Fibroblast of villous mesenchyme (primary cell): ENCODE measurements around the gene GABPB2. TPM values are rescaled to one million over a fixed set of nuclear protein-coding genes. Genes with fewer than 3 reads are reported as not detected.
"Not testable (repeated sequence)": the region's sequence is repeated elsewhere in the genome, so short reads cannot be mapped to it uniquely, and the experiment has no call there.

Source experiments
- DNase-seq: peaks from one replicate; pipeline ENCODE4 v3.0.0-alpha.2; 2010; ENCODE audit warnings: low read depth
- H3K4me3 ChIP-seq: 2 replicates; pipeline ENCODE4 v1.5.1; 2011; ENCODE audit warnings: low read depth, mild to moderate bottlenecking, low read length
- total RNA-seq: library from RNA; depleted of rRNA; stranded (reverse); fragments of >200 nt; gene quantifications from 2 replicates; pipeline ENCODE4 v1.2.3, GENCODE V29; 2012
- TF ChIP-seq, protein P1 (sequence below): IDR thresholded peaks from 2 replicates; pipeline ENCODE4 v1.5.1; 2012; ENCODE audit warnings: low read depth, mild to moderate bottlenecking, low read length; ENCODE audit not compliant: insufficient read depth

The GABPB2 gene
- total RNA-seq, 1 donor = 9.5 TPM

- no peak overlapping the region for H3K4me3 ChIP-seq
- TF ChIP-seq, protein P1, sequence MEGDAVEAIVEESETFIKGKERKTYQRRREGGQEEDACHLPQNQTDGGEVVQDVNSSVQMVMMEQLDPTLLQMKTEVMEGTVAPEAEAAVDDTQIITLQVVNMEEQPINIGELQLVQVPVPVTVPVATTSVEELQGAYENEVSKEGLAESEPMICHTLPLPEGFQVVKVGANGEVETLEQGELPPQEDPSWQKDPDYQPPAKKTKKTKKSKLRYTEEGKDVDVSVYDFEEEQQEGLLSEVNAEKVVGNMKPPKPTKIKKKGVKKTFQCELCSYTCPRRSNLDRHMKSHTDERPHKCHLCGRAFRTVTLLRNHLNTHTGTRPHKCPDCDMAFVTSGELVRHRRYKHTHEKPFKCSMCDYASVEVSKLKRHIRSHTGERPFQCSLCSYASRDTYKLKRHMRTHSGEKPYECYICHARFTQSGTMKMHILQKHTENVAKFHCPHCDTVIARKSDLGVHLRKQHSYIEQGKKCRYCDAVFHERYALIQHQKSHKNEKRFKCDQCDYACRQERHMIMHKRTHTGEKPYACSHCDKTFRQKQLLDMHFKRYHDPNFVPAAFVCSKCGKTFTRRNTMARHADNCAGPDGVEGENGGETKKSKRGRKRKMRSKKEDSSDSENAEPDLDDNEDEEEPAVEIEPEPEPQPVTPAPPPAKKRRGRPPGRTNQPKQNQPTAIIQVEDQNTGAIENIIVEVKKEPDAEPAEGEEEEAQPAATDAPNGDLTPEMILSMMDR = no peak
- DNase-seq = no peak
Observed at GRCh38 chr1:151067185-151067584, 3.4 kb upstream of the GABPB2 start.

- no peak overlapping the region for H3K4me3 ChIP-seq
- TF ChIP-seq, protein P1 = no peak
- DNase-seq = no peak
Observed at GRCh38 chr1:151069103-151069486, 1.5 kb upstream of the GABPB2 start.

DNA sequence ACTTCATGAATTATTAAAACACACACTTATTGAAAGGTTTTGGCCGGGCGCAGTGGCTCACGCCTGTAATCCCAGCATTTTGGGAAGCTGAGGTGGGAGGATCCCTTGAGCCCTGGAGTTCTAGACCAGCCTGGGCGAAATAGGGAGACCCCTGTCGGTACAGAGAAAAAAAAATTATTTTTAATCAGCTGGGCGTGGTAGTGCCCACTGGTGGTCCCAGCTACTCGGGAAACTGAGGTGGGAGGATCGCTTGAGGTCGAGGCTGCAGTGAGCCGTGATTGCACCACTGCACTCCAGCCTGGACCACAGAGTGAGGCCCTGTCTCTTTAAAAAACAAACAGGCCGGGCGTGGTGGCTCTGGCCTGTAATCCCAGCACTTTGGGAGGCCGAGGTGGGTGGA lies 1.7 kb downstream of the GABPB2 start:
- TF ChIP-seq, protein P1 = peak; percentile 9
- H3K4me3 ChIP-seq = no peak overlapping the region
- DNase-seq = no peak

GRCh38 chr1:151085953-151086559 lies 15.5 kb downstream of the GABPB2 start:
- no peak for DNase-seq
- TF ChIP-seq, protein P1 = no peak
- no peak overlapping the region for H3K4me3 ChIP-seq

DNA sequence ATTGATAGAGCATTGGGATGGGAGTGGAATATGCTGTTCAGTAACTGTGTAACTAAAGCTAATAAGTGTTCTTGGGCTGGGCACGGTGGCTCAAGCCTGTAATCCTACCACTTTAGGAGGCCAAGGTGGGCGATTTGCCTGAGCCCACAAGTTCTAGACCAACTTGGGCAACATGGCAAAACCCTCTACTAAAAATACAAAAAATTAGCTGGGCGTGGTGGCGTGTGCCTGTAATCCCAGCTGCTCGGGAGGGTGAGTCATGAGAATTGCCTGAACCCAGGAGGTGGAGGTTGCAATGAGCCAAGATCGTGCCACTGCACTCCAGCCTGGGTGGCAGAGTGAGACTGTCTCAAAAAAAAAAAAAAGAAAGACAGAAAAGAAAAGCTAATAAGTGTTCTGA lies 26.9 kb downstream of the GABPB2 start:
- not testable (repeated sequence) for H3K4me3 ChIP-seq, DNase-seq

DNA sequence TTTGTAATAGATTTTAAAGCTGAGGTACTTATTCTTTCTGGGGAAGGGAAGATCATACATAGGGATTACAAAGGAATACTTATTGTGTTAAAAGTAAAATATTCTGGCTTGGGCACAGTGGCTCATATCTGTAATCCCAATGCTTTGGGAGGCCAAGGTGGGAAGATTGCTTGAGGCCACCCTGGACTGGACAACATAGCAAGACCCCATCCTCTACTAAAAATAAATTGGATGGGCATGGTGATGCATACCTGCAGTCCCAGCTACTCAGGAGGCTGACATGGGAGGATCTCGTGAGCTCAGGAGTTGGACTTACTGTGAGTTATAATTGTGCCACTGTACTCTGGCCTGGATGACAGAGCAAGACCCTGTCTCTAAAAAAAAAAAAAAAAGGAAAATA lies 27.6 kb downstream of the GABPB2 start:
- DNase-seq = no peak
- TF ChIP-seq, protein P1 = no peak
- H3K4me3 ChIP-seq = no peak overlapping the region

- no peak overlapping the region for H3K4me3 ChIP-seq
- no peak for DNase-seq
- TF ChIP-seq, protein P1 = no peak
Observed at GRCh38 chr1:151104630-151105029, 34.1 kb downstream of the GABPB2 start.

DNA sequence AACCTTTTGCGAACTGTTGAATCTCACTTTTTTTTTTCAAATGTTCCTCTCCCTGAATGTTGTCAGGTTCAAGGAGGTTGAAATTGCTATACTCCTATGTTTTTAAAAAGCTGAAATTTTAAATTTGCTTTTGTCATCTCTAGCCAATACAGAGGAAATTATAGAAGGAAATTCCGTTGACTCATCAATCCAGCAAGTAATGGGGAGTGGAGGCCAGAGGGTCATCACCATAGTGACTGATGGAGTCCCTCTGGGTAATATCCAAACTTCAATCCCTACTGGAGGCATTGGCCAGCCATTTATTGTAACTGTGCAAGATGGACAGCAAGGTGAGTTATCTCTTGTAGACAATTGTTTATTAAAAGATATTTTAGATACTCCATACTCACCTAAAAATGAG lies 36.3 kb downstream of the GABPB2 start:
- no peak for DNase-seq
- TF ChIP-seq, protein P1 = no peak
- H3K4me3 ChIP-seq = no peak overlapping the region
